Stimulated activated CD4-positive, alpha-beta T cell treated with anti-CD3 and anti-CD28 coated beads, TNF-alpha, amount 100 ng/mL, for 1 hour (primary cell): ENCODE measurements around the gene TPSB2.

Experiments used
- DNase-seq, 3 donors: peaks; one replicate each; pipeline ENCODE4 v3.0.0-alpha.2; 2020; ENCODE audit warnings: low read depth in 3 of 3, low spot score in 1 of 3

Gene TPSB2

GRCh38 chr16:1221628-1222552, 8.1 kb downstream of the TPSB2 start:
- no peak for DNase-seq

- no peak for DNase-seq
These were observed 8.9 kb downstream of the TPSB2 start for GRCh38 chr16:1220841-1221627.

GRCh38 chr16:1220098-1220728, 9.8 kb downstream of the TPSB2 start:
- no peak for DNase-seq

- no peak for DNase-seq
These were observed 10.9 kb downstream of the TPSB2 start for GRCh38 chr16:1218930-1219611.

GRCh38 chr16:1218061-1218929, 11.7 kb downstream of the TPSB2 start:
- DNase-seq, result no peak

- no peak for DNase-seq
These were observed 12.5 kb downstream of the TPSB2 start for GRCh38 chr16:1217526-1217925.

GRCh38 chr16:1216681-1217400, 13.1 kb downstream of the TPSB2 start:
- DNase-seq, result no peak

GRCh38 chr16:1216296-1216619, 13.7 kb downstream of the TPSB2 start:
- no peak for DNase-seq

- no peak for DNase-seq
These were observed 14.2 kb downstream of the TPSB2 start for GRCh38 chr16:1215574-1216295.

GRCh38 chr16:1214719-1215118, 15.3 kb downstream of the TPSB2 start:
- DNase-seq, result no peak

GRCh38 chr16:1213796-1214372, 16.1 kb downstream of the TPSB2 start:
- DNase-seq, result no peak

GRCh38 chr16:1213231-1213630, 16.8 kb downstream of the TPSB2 start:
- DNase-seq, result no peak

- no peak for DNase-seq
These were observed 17.3 kb downstream of the TPSB2 start for GRCh38 chr16:1212616-1213194.

- DNase-seq, result no peak
These were observed 18.3 kb downstream of the TPSB2 start for GRCh38 chr16:1211451-1212268.

- no peak for DNase-seq
These were observed 19.5 kb downstream of the TPSB2 start for GRCh38 chr16:1210461-1210860.

GRCh38 chr16:1209081-1209480, 20.9 kb downstream of the TPSB2 start:
- DNase-seq, result no peak

- no peak for DNase-seq
These were observed 21.6 kb downstream of the TPSB2 start for GRCh38 chr16:1208239-1208830.
